HTERT RPE-1 (cell line): ENCODE results near the gene STK35.

ENCODE experiments used
- in situ Hi-C: fragments of 300-500 bp; cut with MboI; formaldehyde crosslinking; loops from 4 replicates; pipeline ENCODE4 v1.14.3; 2020; ENCODE audit warnings: low sequenced_read_pairs

Gene STK35

DNA sequence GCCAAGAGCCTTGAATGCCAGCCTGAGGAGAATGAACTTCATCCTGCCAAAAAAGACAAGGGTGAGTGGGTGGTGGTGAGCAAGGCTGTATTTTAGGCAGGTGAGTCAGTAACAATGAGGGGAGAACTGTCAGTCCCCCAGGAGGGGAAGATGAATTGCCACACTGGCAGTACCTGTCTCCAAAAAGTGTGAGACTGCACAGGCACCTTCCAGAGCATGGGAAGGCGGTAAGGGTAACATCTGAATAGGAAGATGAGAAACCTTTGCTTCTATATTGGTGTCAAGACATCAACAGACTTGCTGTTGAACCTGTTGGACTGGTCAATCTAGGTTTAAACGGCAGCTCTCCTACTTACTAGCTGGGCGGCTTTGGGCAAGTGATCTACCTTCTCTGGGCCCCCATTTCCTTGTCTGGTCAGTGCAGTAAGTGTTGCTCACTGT, 30.9 kb downstream of the STK35 start:
- in situ Hi-C loops, result no loop called here

DNA sequence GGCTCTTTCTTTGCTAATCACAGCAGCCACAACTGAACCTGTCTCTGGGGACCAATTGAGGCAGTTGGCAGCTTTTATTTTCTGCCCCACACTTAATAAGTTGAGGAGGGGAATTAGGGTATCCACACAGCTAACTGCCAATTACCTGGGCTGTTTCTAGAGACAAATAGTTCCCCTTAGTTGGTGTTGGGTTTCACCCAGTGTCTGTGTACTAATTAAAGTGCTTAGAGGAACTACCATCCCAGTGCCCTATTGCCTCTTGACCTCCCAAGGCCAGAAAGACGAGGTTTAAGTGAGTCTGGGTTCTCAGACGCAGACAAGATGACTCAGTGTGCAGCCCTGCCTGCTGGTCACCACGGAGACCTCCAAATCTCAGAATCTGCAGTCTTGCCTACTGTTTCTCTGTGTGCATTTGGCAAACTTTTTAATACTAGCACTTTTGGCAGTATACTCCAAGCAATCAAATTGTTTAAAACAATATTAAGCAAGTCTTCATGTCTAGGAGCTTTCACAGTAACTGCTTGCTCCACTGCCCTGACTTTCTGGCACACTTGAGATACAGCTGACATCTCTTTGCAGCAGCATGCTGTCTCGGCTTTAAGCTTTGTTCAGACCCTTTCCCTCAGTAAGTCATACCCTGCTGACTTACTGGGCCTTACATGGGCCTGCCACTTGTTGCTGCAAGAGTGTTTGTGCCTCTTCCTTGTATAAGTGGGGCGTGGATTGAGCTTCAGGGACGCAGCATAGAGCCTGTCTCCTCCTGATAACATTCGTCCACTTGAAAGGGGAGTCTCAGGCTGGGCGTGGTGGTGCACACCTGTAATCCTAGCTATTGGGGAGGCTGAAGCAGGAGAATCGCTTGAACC, 31.9 kb downstream of the STK35 start:
- in situ Hi-C loops, result no loop called here

DNA sequence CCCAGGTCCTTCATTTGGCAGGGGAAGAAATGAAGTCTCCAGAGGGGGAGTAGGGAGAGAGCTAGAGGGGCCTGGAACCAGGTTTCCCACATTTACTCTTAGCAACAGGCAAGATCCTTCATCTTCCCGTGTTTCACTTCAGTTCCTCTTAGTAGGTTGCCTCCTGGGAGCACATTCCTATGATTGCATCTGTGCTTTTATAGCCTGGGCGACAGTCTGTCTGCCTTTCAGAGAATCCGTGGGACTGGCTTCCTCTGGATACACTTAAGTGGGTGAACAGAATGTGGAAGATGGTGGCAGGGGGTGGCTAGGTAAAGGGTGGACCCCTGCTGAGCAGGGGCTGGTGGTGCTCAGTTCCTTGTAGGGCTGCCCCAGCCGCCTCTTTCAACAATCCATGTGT, 33.4 kb downstream of the STK35 start:
- in situ Hi-C loops, result no loop called here

DNA sequence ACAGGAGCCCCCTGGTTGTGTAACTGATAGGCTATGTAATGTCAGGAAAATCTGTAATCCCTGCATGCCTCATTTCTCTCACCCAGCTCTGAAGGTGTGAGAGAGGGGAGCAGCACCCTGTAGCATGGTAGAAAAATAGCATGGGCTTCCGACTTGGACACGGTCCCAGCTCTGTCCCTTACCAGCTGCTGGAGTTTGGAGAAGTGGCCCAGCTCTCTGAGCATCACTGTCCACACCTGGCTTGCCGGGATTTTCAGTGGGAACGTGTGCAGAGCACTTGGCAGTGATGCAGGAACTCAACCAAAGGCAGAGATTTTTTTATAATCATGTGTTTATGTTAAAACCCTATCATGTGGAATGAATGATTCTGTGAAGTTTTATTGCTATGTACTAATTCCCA, 34.6 kb downstream of the STK35 start:
- in situ Hi-C loops, result no loop called here

DNA sequence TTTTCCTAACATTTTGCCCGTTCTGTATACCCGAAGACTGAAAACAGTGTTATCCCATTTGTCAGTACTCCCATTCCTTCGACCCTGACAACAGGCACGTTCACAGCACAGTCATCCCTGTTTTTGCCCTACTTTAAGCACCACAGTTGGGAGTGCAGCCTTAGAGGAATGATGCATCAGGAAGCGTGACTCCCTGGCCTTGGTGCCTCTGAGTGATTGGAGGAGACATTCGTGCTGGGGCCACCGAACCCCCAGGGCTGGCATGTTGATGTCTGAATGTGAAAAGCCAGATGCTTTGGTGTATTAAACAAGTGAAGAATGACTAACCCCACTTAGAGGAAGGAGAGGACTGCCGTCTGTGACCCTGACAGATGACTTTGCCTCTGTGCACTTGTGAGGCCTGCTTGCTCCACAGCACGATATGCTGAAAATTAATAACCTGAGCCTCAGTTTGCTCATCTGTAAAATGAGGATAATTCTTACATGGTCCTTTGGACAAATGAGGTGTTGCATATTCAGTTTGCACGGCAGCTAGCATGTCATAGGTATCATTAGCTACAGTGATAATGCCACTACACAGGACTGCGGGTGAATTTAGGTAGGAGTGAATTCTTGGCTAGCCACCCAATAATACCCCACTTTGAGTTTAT, 36.0 kb downstream of the STK35 start:
- in situ Hi-C loops, result no loop called here

DNA sequence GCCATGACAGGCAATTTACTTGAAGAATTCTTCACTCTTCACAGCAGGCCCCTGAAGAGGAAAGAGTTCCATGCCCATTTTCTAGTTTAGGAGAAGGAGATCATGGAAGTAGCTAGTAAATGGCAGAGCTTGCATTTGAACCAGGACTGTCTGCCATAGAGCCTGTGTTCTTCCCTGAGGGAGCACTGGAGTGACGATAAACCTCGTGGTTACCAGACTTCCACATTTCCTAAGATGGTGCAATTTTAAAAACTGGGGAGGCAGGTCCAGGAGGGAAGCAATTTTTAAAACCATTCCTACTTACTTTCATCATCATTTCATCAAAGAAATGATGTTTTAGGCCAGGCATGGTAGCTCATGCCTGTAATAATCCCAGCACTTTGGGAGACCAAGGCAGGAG, 36.8 kb downstream of the STK35 start:
- in situ Hi-C loops, result no loop called here

DNA sequence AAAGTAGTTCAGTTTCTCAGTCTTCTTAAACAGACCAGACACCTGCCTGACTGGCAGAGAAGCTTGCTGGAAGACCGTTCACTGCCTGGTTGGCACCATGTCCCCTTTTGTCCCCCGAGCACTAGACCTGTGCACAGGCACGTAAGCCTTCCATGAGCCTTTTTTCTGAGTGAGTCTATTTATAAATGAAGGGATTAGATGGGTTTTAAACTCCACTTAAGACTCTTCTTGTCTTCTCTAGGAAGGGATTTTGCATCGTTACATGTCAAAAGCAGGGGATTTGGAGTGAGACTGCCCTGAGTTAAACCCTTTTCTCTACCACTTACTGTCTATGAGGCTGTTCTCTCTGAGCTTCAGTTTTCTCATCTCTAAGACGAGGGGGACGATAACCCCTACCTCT, 37.6 kb downstream of the STK35 start:
- in situ Hi-C loops, result no loop called here

DNA sequence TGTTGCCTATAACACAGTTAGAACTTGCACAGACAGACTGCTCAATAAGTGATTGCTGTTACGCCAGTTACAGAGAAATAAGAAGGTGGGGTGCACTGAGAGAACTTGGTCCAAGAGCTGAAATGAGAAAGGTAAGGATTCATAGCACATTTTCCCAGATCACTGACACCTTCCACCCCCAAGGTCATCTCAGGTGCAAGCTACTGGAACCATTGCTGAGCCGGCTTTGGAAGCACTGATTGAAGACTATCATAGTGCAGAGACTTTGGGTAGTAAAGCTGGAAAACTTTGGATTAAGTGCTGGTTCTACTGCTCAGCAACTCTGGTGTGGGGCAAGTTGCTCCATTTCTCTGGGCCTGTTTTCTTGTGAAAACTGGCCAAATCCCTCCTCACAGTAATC, 38.1 kb downstream of the STK35 start:
- in situ Hi-C loops, result no loop called here

DNA sequence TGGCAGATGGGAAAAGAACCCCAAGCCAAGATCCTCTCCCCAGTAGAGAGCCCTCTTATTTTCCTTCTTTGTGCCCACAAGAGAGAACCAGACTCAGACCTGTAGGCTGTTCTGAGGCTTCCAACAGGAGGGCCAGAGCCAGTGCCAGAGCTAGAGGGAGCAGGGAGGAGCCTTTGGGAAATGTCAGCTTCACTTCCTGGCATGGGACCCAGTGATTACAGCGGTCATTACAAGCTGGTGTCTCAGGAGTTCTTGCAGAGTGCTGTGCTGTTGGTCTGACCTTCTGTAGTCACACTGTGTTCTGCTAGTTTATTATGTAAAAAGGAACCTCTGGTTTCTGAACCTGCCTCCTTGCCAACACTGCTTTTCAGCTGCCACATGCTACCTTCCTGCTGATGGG, 38.9 kb downstream of the STK35 start:
- in situ Hi-C loops, result no loop called here

DNA sequence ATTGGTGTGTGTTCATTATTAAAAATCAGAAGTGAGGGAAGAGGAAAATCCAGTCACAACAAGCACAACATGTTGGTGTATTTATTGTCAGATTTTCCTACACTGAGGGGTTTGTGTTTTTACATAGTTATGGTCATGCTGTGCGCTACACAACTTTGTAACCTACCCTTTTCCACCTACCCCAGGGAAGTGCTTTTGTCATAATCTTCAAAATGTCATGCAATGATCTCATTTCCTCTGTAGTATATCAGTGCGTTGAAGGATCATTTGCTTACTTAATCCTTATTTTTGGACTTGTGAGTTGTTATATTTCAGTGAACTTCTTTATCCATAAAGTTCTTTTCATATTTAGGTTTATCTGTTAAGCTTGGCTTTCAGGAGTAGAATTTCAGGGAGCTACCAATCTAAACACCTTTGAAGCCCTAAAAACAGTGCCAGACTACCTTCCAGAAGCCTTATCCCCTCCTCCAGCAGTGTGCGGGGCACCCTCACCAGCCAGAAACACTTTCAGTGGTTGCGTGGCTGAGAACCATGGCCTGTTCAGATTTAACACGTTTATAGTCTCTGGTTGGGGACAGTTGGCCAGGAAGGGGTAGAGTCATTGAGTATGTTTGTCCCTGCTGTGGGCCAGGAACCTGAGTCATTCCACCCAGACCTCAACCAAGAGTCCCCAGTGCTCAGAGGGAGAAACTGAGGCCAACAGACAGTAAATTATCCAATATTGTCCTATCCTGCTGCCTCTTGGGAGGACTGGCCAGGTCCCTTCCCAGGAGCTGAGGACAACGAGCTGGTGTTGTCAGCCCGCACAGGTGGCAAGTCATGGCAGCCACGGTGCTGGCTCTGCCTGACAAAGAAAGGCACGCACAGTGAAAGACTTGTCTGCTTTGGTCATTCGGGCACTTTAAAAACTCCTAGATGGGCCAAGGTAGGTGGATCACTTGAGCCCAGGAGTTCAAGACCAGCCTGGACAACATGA, 40.3 kb downstream of the STK35 start:
- in situ Hi-C loops, result no loop called here

DNA sequence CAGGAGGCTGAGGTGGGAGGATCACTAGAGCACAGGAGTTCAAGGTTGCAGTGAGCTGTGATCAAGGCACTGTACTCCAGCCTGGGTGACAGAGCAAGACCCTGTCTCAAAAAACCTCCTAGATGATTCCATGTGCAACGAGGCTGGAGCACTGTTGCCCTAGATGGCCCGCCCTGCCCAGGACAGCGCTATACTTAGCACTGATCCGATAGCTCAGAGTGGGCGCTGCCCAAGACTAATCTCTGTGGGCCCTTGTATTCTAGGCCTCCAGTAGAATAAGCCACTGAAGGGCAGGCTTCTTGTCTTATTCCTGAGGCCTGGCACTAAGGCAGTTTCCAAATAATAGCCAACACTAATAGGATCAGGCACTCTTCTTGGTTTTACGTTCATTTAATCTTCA, 41.0 kb downstream of the STK35 start:
- in situ Hi-C loops, result no loop called here

DNA sequence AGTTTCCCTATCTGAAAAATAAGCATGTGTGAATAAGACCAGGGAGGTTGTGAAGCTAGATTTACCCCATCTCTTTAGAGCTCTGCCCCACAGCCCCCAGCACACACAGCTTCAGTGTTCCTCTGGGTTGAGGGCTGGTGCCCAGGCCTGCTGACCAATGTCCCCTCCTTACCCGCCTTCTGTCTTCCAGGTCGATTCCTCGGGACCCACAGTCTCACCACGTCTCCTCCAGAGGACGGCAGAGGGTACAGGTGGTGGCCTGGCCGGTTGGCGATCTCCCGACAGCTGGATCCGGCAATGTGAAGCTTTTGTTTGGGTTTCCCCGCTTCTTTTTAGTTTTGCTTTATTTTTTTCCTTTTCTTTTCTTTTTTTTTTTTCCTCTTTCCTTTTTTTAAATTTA, 42.0 kb downstream of the STK35 start:
- in situ Hi-C loops, result no loop called here

DNA sequence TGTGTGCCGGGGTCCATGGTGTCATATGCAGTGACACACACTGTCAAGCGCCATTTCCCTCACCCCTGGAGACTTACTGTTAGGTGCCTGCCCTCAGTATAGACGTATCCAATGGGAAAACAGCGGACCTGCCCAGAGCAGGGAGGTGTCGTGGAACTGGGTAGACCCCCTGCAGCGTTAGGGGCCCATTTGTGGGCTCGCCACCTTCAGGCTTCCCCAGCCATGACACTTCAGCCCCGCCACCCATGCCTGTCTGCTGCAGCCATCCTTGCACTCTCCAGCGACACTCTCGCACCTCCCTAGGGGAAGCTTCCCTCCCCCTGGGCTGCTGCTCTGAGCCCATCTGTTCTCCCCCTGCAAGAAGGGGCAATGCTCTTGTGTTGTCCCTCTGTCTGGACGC, 43.2 kb downstream of the STK35 start:
- in situ Hi-C loops, result no loop called here

DNA sequence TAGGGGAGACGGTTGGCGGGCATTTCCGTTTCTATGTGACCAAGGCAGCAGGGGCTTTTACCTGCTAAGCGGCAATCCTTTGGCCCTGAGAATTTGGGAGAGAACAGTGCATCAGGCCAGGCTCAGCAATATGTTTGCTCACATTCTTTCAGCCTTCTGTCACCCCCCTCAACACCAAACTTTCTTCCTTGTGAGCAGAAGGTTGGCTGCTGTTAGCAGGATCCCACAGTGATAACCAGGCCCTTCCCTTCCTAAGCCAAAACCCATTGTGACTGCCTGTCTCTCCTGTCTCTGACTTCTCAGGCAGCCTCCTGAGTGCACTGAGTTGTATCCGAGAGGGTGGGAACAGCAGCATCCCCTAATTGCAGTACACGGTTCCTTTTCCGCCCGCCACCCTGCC, 43.7 kb downstream of the STK35 start:
- in situ Hi-C loops, result no loop called here

DNA sequence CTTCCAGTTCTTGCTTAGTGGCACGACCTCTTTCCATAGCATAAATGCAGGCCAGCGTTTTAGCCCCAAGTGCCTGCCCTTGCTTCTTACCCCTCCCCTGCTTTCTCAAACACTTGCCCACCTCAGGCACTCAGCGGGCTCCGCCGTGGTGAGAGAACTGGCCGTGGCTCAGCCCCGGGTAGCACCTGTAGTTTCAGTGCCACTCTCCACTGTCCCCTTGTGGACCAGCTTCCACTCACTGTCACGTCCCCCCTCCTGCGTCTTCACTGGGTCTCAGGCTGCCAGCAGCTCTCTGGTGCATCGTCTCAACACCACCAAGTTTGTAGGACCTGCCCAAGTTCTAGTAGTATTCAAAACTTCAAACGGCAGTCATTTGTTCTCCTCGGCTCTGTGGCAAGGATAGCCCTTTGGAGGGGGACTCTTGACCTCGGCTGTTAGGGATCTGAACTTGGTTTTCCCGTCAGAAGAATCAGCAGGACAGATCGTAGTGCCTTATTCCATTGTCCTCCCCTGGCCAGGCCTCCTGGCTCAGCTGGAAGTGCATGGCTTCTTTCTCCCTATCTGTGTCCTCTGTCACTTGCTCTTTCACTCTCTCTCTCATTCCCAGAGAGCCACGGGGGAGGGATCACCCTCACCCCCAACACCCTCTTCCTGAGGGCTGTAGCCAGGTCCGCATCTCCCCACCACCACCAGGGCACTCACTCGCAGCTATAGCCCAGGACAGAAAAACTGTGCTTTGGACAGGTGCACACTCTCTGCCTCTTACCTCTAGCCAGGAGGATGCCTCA, 44.6 kb downstream of the STK35 start:
- in situ Hi-C loops, result no loop called here

DNA sequence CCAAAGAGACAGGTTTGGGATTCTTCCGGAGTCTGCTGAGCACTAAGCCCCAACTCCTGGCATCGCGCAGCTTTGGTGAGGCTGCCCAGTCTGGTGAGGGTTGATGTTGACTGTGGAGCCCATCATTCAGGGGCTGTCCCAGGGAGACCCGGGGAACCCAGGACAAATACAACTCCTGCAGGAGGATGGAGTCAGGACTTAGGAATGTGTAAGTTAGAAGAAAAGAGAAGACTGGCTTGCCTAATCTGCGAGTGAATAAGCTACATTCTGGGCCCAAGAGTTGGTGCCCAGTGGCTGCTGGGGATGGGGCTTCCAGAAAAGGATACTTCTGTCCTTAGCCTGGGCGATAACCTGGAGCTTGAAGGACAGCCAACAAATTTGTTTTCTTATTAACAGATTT, 47.9 kb downstream of the STK35 start:
- in situ Hi-C loops, result no loop called here

DNA sequence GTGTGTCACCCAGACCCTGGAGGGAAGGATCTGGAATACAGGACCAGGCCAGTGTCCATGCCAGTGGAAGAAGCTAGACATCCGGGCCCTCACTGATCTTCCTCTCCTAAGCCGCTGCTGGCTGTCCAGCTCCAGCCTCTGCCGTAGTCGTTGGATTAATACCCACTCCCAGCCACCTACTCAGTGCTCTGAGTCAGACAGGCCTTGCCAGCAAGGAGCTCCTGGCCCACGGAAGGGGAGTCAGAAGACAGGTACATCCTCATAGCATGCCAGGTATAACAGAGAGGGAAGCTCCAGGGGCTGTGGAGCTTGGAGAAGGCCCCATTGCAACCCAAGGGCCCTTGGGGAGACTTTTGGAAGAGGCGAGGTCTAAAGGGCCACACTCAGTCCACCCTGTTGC, 49.0 kb downstream of the STK35 start:
- in situ Hi-C loops, result no loop called here

DNA sequence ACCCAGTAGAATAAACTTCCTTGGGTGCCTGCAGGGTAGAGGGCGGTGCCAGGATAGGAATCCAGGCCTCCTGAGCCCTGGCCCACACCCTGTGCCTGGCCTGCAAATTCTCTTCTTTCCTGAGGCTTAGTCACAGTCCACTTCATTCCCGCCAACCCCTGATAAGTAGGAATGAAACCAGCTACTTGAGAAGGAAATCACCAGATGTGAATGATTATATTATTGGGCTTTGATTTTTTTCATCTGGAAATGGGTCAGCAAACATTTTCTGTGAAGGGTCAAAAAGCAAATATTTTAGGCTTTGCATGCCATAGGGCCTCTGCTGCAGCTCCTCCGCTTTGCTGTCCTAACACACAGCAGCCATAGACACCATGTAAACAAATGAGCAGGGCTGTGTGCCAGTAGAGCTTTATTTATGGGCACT, 50.2 kb downstream of the STK35 start:
- in situ Hi-C loops, result no loop called here

DNA sequence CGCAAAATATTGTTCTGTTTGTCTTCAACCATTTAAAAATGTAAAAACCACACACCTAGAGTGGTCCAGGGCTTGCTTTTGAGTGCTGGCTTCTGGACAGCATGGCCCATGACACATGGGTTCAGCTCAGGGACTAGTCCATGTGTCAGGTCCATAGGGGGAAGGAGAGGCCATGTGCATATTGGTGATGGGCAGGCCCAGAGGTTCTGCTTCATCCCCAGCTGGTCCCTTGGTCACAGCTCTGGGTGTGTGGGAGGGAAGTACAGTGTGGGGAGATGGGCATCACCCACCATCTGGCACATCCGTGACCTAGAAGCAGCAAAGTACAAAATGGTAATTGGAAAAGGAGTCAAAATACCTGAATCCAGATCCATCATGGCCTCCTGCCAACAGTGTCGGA, 50.7 kb downstream of the STK35 start:
- in situ Hi-C loops, result no loop called here

DNA sequence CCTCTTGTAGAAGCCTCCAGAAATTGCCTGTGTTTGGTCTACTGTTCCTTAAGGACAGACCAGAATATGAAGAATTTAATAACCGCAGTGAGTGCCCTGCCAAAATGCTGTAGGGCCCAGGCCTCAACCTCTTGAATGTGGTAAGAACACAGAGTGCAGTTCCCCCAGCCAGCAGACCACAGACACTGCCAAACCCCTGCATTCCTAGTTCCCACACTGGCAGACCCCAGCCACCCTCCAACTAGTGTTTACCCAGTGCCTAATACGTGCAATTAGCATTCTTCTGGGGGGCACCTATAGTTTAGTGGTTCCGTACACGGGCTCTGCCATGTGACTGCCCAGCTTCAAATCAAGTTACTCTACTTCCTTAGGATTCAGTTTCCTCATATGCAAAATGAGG, 51.7 kb downstream of the STK35 start:
- in situ Hi-C loops, result no loop called here

DNA sequence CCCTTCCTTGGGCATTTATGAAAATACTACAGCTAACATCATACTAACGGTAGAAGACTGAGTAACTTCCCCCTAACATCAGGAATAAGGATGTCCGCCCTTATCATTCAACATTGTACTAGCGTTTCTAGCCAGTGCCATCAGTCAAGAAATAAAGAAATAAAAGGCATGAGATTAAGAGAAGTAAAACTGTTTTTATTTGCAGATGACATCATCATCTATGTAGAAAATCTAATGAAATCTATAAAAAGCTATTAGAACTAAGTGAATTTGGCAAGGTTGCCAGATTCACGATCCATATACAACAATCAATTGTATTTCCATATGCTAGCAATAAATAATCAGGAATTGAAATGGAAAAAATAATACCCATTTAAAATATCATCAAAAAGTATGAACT, 54.6 kb downstream of the STK35 start:
- in situ Hi-C loops, result no loop called here
